CD4-positive, alpha-beta T cell treated with Interleukin-4 for 4 hours (primary cell): ENCODE measurements around the gene LZTS2.

Source experiments
- DNase-seq: peaks from one replicate; pipeline ENCODE4 v3.0.0-alpha.2; 2020

The LZTS2 gene

DNA sequence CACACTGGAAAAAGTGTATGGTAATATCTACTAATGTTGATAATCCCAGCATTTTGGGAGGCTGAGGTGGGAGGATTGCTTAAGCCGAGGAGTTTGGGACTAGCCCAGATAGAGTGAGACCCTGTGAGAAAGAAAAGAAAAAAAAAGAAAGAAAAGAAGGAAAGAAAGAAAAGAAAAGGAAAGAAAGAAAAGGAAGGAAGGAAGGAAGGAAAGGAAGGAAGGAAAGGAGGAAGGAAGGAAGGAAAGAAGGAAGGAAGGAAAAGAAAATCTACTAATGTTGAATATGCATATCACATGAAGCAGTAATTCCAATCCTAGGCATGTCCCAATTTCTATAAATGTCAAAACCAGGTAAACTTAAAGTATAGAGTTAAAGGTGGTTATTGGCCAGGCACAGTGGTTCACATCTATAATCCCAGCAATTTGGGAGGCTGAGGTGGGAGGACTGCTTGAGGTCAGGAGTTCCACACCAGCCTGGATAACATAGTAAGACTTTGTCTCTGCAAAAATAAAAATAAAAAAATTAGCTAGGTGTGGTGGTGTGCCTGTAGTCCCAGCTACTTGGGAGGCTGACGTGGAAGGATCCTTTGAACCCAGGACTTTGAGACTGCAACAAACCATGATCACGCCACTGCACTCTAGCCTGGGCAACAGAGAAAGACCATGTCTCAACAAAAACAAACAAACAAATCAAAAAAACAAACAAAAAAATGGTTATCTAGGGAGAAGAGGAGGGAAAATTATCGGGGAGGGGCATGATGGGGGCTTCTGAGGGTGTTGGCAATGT is 57.0 kb downstream of the LZTS2 start:
- DNase-seq, result no peak
